GM12891 (cell line): Measurements from ENCODE around the gene ANKRD10.

Experiments used
- DNase-seq: peaks from one replicate; pipeline ENCODE4 v3.0.0; 2011; ENCODE audit warnings: low spot score; ENCODE audit not compliant: insufficient read length
- FAIRE-seq: peaks from 2 replicates; lab custom pipeline; 2011; peaks lifted over from hg19 to GRCh38; lab: Jason Lieb, UNC
- PAX5 ChIP-seq: IDR thresholded peaks from 2 replicates; pipeline ENCODE4 v1.6.1; 2011; ENCODE audit warnings: low read length, moderate library complexity, mild to moderate bottlenecking; ENCODE audit not compliant: insufficient read depth, severe bottlenecking
- POLR2A ChIP-seq: IDR thresholded peaks from 2 replicates; pipeline ENCODE4 v1.6.1; 2011; ENCODE audit warnings: low read depth, low read length, control low read depth
- POLR2AphosphoS5 ChIP-seq: IDR thresholded peaks from 2 replicates; pipeline ENCODE4 v1.6.1; 2011; ENCODE audit warnings: low read depth, low read length, control low read depth
- POU2F2 ChIP-seq: IDR thresholded peaks from 2 replicates; pipeline ENCODE4 v1.6.1; 2011; ENCODE audit warnings: low read depth, mild to moderate bottlenecking, control low read depth, low read length, moderate library complexity
- SPI1 ChIP-seq: IDR thresholded peaks from 2 replicates; pipeline ENCODE4 v1.6.1; 2011; ENCODE audit warnings: low read depth, low read length, control low read depth
- TAF1 ChIP-seq: IDR thresholded peaks from 2 replicates; pipeline ENCODE4 v1.6.1; 2011; ENCODE audit warnings: low read depth, low read length, control low read depth

ANKRD10 gene

GRCh38 chr13:110885966-110886869, 28.7 kb downstream of the ANKRD10 start:
- DNase-seq (no peak), FAIRE-seq (no peak)
- TF ChIP-seq TAF1 (no peak), SPI1 (no peak), POLR2A (no peak; the same call in 1 of the 2 replicates)

- DNase-seq, result no peak
- TF ChIP-seq PAX5 (no peak), TAF1 (no peak), SPI1 (no peak), POLR2AphosphoS5 (no peak), POU2F2 (no peak), POLR2A (no peak)
- FAIRE-seq, result no peak
These were observed 29.4 kb downstream of the ANKRD10 start for GRCh38 chr13:110885516-110885915.

GRCh38 chr13:110884517-110884916, 30.4 kb downstream of the ANKRD10 start:
- DNase-seq (no peak), FAIRE-seq (no peak)
- TF ChIP-seq POLR2A (no peak), POU2F2 (no peak)

- FAIRE-seq (no peak), DNase-seq (no peak)
- TF ChIP-seq POLR2A, result no peak
These were observed 31.3 kb downstream of the ANKRD10 start for GRCh38 chr13:110883542-110883941.

GRCh38 chr13:110882972-110883371, 31.9 kb downstream of the ANKRD10 start:
- TF ChIP-seq TAF1 (no peak), POLR2A (no peak)
- DNase-seq, result no peak
- FAIRE-seq, result no peak

GRCh38 chr13:110881839-110882627, 32.8 kb downstream of the ANKRD10 start:
- TF ChIP-seq PAX5 (no peak), POU2F2 (no peak), SPI1 (no peak), POLR2A (no peak), TAF1 (no peak), POLR2AphosphoS5 (no peak)
- FAIRE-seq (no peak), DNase-seq (no peak)

GRCh38 chr13:110880627-110881026, 34.2 kb downstream of the ANKRD10 start:
- FAIRE-seq, result no peak
- TF ChIP-seq POU2F2, result no peak
- no peak for TF ChIP-seq TAF1
- no peak for TF ChIP-seq SPI1
- no peak for TF ChIP-seq PAX5
- no peak for TF ChIP-seq POLR2AphosphoS5
- no peak for TF ChIP-seq POLR2A
- no peak for DNase-seq

- TF ChIP-seq POLR2AphosphoS5 (peak; percentile 35; the same call in 1 of the 2 replicates), POLR2A (no peak)
- DNase-seq (no peak), FAIRE-seq (no peak)
These were observed 35.4 kb downstream of the ANKRD10 start for GRCh38 chr13:110879482-110879881.

GRCh38 chr13:110877737-110878258, 37.1 kb downstream of the ANKRD10 start:
- FAIRE-seq (no peak), DNase-seq (no peak)
- TF ChIP-seq POU2F2 (no peak), SPI1 (no peak), POLR2A (no peak), POLR2AphosphoS5 (no peak), TAF1 (no peak), PAX5 (no peak)

- TF ChIP-seq POLR2A (no peak), POLR2AphosphoS5 (no peak), SPI1 (no peak), TAF1 (no peak), PAX5 (no peak), POU2F2 (no peak)
- DNase-seq (no peak), FAIRE-seq (no peak)
These were observed 38.3 kb downstream of the ANKRD10 start for GRCh38 chr13:110876609-110877008.

GRCh38 chr13:110875241-110875640, 39.6 kb downstream of the ANKRD10 start:
- TF ChIP-seq POLR2A (no peak), POU2F2 (no peak), SPI1 (no peak), PAX5 (no peak), POLR2AphosphoS5 (no peak), TAF1 (no peak)
- FAIRE-seq, result no peak
- no peak for DNase-seq
